SHP77 treated with DMSO at 0.1 percent for 48 hours (cell line): ENCODE results near the gene SHC3.

ENCODE experiments used
- DNase-seq: peaks from one replicate; lab custom pipeline; 2025; lab: John Stamatoyannopoulos, UW

Gene SHC3

DNA sequence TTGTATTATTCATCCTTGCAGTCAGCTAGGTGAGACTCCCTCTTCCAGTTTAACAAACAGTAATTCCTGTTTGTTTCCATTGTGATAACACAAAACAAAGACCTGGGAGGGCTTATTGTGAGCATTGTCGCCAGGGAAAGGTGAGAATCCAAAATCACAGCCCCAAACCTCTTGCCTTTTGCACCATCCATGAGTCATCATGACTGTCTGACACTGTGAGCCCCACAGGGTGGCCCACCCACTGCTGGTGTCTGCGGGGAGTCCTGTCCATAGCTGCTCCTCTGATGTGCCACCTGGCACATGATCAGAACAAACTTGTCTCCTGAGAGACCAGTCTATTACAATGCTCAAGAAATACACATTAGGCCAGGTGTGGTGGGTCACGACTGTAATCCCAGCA lies 221.1 kb downstream of the SHC3 start:
- no peak for DNase-seq
